HepG2 (cell line): Measurements from ENCODE around the gene DDX46. TPM values are rescaled to one million over a fixed set of nuclear protein-coding genes. Genes with fewer than 3 reads are reported as not detected.

Source experiments
- ATAC-seq: fragments of 200-7000 bp; cut with Tn5 transposase; 3 replicates; pipeline ENCODE4 v1.9.1; 2020; ENCODE audit warnings: mild to moderate bottlenecking, moderate library complexity
- BruUV-seq: library from RNA; stranded (reverse); fragments of 400-500 nt; replicated peaks from 2 replicates; lab custom pipeline; 2021; lab: Mats Ljungman, UMichigan
- CTCF ChIA-PET: fragments of 300-600 bp; formaldehyde crosslinking; extraction: SDS; loops from one replicate; lab custom pipeline; 2021; ENCODE audit warnings: low total read pairs, inconsistent platforms, low intra/inter-chr PET ratio; lab: Yijun Ruan, JAX
- POLR2A ChIA-PET: fragments of 350-600 bp; sonication (Branson Sonifier 250); formaldehyde crosslinking; loops from one replicate; lab custom pipeline; 2020; ENCODE audit warnings: antibody characterized with exemption, inconsistent platforms; lab: Yijun Ruan, JAX
- DNase-seq: peaks from one replicate; pipeline ENCODE4 v3.0.0-alpha.2; 2015; ENCODE audit warnings: low spot score
- FAIRE-seq: peaks from 3 replicates; lab custom pipeline; 2011; peaks lifted over from hg19 to GRCh38; lab: Jason Lieb, UNC
- H2AFZ ChIP-seq: one replicate; pipeline ENCODE4 v1.6.1; 2011; ENCODE audit warnings: low read length, inconsistent platforms
- H3K27ac ChIP-seq: fragments of 300-600 bp; 3 replicates; pipeline ENCODE4 v1.8.0; 2011; ENCODE audit warnings: mixed run types, mild to moderate bottlenecking, mixed read lengths, low read length, inconsistent platforms; ENCODE audit not compliant: insufficient read depth; ENCODE audit errors: extremely low read length
- H3K27me3 ChIP-seq, 2 experiments: fragments of 200-600 bp in 1 of 2; 2 replicates in 1 of 2; 3 replicates in 1 of 2; pipeline versions ENCODE4 v1.6.0 to v1.8.0; 2011; ENCODE audit warnings: low read length in 2 of 2, mild to moderate bottlenecking in 2 of 2, moderate library complexity in 2 of 2, inconsistent platforms in 1 of 2; ENCODE audit not compliant: insufficient read depth in 2 of 2, control insufficient read depth in 1 of 2
- H3K36me3 ChIP-seq, 2 experiments: fragments of 200-600 bp in 1 of 2; replicated peaks in 1 of 2; 2 replicates in 1 of 2; 3 replicates in 1 of 2; pipeline versions ENCODE4 v1.5.1 to v1.8.0; 2011; ENCODE audit warnings: low read length in 2 of 2, inconsistent platforms in 1 of 2; ENCODE audit not compliant: insufficient read depth in 2 of 2, control insufficient read depth in 1 of 2
- H3K4me1 ChIP-seq: 2 replicates; pipeline ENCODE4 v1.5.1; 2012; ENCODE audit warnings: low read length, inconsistent platforms; ENCODE audit not compliant: insufficient read depth
- H3K4me2 ChIP-seq: 2 replicates; pipeline ENCODE4 v1.6.0; 2011; ENCODE audit warnings: low read depth, low read length, inconsistent platforms
- H3K4me3 ChIP-seq, 3 experiments: fragments of 200-600 bp in 1 of 3; sonication (generic), shearing (Covaris generic) in 1 of 3; replicated peaks in 1 of 3; 2 replicates each; pipeline ENCODE4 v1.5.1; 2011 to 2016; ENCODE audit warnings: low read length in 3 of 3, inconsistent platforms in 2 of 3, low read depth in 2 of 3, mild to moderate bottlenecking in 2 of 3, control low read depth in 1 of 3, mixed read lengths in 1 of 3; ENCODE audit not compliant: insufficient read depth in 1 of 3
- H3K79me2 ChIP-seq: one replicate; pipeline ENCODE4 v1.6.1; 2011; ENCODE audit warnings: low read length, inconsistent platforms; ENCODE audit not compliant: insufficient read depth
- H3K9ac ChIP-seq: 2 replicates; pipeline ENCODE4 v1.6.0; 2011; ENCODE audit warnings: mild to moderate bottlenecking, low read depth, low read length, inconsistent platforms; ENCODE audit not compliant: insufficient read depth
- H3K9me3 ChIP-seq: 2 replicates; pipeline ENCODE4 v1.5.1; 2012; ENCODE audit warnings: mild to moderate bottlenecking, low read length
- H4K20me1 ChIP-seq: 2 replicates; pipeline ENCODE4 v1.6.0; 2011; ENCODE audit warnings: inconsistent platforms, mild to moderate bottlenecking, low read length, moderate library complexity; ENCODE audit not compliant: insufficient read depth
- BORCS8-MEF2B ChIP-seq: sonication (generic); formaldehyde crosslinking; IDR thresholded peaks from 2 replicates; pipeline ENCODE4 v1.8.0; 2022; ENCODE audit warnings: mild to moderate bottlenecking, missing genetic modification reagents
- ETS1 ChIP-seq: sonication (generic); formaldehyde crosslinking; IDR thresholded peaks from 2 replicates; pipeline ENCODE4 v1.4.0; 2020; ENCODE audit warnings: missing genetic modification reagents
- GATAD1 ChIP-seq: IDR thresholded peaks from 2 replicates; pipeline ENCODE4 v1.6.1; 2016; ENCODE audit warnings: missing genetic modification reagents, missing compliant biosample characterization
- HDAC2 ChIP-seq: sonication (generic); formaldehyde crosslinking; IDR thresholded peaks from 2 replicates; pipeline ENCODE4 v1.4.0; 2020; ENCODE audit warnings: missing genetic modification reagents
- ISL2 ChIP-seq: sonication (generic); formaldehyde crosslinking; IDR thresholded peaks from 2 replicates; pipeline ENCODE4 v1.5.0; 2020; ENCODE audit warnings: missing genetic modification reagents
- PPARG ChIP-seq: conservative IDR thresholded peaks from 2 replicates; pipeline ENCODE4 v1.6.1; 2016; ENCODE audit warnings: missing biosample characterization, missing genetic modification reagents
- RAD21 ChIP-seq: fragments of 450-650 bp; formaldehyde crosslinking; IDR thresholded peaks from 2 replicates; pipeline ENCODE4 v1.5.0; 2020; ENCODE audit warnings: mild to moderate bottlenecking
- RARA ChIP-seq: IDR thresholded peaks from 2 replicates; pipeline ENCODE4 v1.6.1; 2016; ENCODE audit warnings: missing genetic modification reagents, missing compliant biosample characterization
- SALL2 ChIP-seq: sonication (generic); formaldehyde crosslinking; IDR thresholded peaks from 2 replicates; pipeline ENCODE4 v1.8.1; 2023; ENCODE audit warnings: mild to moderate bottlenecking, missing genetic modification reagents, inconsistent platforms
- TAF15 ChIP-seq: fragments of 200-400 bp; formaldehyde crosslinking; IDR thresholded peaks from one replicate; pipeline ENCODE4 v1.6.1; 2018; ENCODE audit warnings: mild to moderate bottlenecking, low read depth, low read length; ENCODE audit not compliant: poor library complexity, severe bottlenecking
- THAP11 ChIP-seq: IDR thresholded peaks from 2 replicates; pipeline ENCODE4 v1.6.1; 2016; ENCODE audit warnings: missing biosample characterization, missing genetic modification reagents
- YEATS2 ChIP-seq: sonication (generic); formaldehyde crosslinking; IDR thresholded peaks from 2 replicates; pipeline ENCODE4 v1.4.0; 2020; ENCODE audit warnings: missing genetic modification reagents, borderline replicate concordance
- YEATS4 ChIP-seq: sonication (generic); formaldehyde crosslinking; IDR thresholded peaks from 2 replicates; pipeline ENCODE4 v1.4.0; 2020; ENCODE audit warnings: missing genetic modification reagents, borderline replicate concordance
- ZMYM2 ChIP-seq: sonication (generic); formaldehyde crosslinking; IDR thresholded peaks from 2 replicates; pipeline ENCODE4 v1.8.0; 2022; ENCODE audit warnings: mild to moderate bottlenecking, missing genetic modification reagents
- ZNF235 ChIP-seq: sonication (generic); formaldehyde crosslinking; IDR thresholded peaks from 2 replicates; pipeline ENCODE4 v1.8.1; 2023; ENCODE audit warnings: mild to moderate bottlenecking, missing genetic modification reagents, borderline replicate concordance
- ZNF331 ChIP-seq: sonication (generic); formaldehyde crosslinking; IDR thresholded peaks from 2 replicates; pipeline ENCODE4 v1.4.0; 2020; ENCODE audit warnings: missing genetic modification reagents
- ZNF605 ChIP-seq: sonication (generic); formaldehyde crosslinking; IDR thresholded peaks from 2 replicates; pipeline ENCODE4 v1.8.0; 2022; ENCODE audit warnings: mild to moderate bottlenecking, missing genetic modification reagents
- ZNF674 ChIP-seq: sonication (generic); formaldehyde crosslinking; IDR thresholded peaks from 2 replicates; pipeline ENCODE4 v1.5.0; 2020; ENCODE audit warnings: low read depth, mild to moderate bottlenecking, missing genetic modification reagents
- WGBS: methylation state at CpG from one replicate; pipeline ENCODE4 v1.1.6; 2017; ENCODE audit warnings: low lambda C conversion rate; 5-methylcytosine and 5-hydroxymethylcytosine counted together
- in situ Hi-C: cut with HindIII; loops from 2 replicates; pipeline ENCODE4 v1.10.0; 2017; ENCODE audit warnings: low pct_unique_long_range_greater_than_20kb; ENCODE audit not compliant: extremely low pct_ligation_motif_present
- intact Hi-C: fragments of 100-400 bp; cut with micrococcal nuclease; formaldehyde crosslinking; loops from one replicate; pipeline ENCODE4 v1.10.0; 2022; ENCODE audit not compliant: unreplicated experiment
- polyA plus RNA-seq, 8 experiments: library from polyadenylated mRNA; depleted of rRNA in 3 of 8; stranded (reverse) in 7 of 8; unstranded in 1 of 8; fragments of >200 nt; fragmentation: Illumina TruSeq in 4 of 8; extraction: Trizol in 4 of 8; gene quantifications; 2 replicates each; pipeline versions ENCODE4 v1.2.1 to v1.2.3, GENCODE V29; 2011 to 2016; ENCODE audit warnings: low read depth in 4 of 8, missing spikeins in 1 of 8, mixed read lengths in 1 of 8; ENCODE audit not compliant: insufficient read depth in 1 of 8
- total RNA-seq, 5 experiments: library from RNA; depleted of rRNA; stranded (reverse); fragments of >200 nt; fragmentation: Illumina TruSeq; extraction: Trizol; gene quantifications; 2 replicates each; pipeline ENCODE4 v1.2.3, GENCODE V29; 2016; ENCODE audit warnings: low read depth in 1 of 5
- TF ChIP-seq, protein P1 (sequence below): sonication (generic); formaldehyde crosslinking; conservative IDR thresholded peaks from 2 replicates; pipeline ENCODE4 v1.4.0; 2020; ENCODE audit warnings: mild to moderate bottlenecking, missing genetic modification reagents, moderate library complexity

The DDX46 gene
- total and polyA plus RNA-seq, 2 of the 13 experiments (the other 11 are each of a cell fraction or from before 2014, with no cell fraction given) = 27.3 to 59.3 TPM

DNA sequence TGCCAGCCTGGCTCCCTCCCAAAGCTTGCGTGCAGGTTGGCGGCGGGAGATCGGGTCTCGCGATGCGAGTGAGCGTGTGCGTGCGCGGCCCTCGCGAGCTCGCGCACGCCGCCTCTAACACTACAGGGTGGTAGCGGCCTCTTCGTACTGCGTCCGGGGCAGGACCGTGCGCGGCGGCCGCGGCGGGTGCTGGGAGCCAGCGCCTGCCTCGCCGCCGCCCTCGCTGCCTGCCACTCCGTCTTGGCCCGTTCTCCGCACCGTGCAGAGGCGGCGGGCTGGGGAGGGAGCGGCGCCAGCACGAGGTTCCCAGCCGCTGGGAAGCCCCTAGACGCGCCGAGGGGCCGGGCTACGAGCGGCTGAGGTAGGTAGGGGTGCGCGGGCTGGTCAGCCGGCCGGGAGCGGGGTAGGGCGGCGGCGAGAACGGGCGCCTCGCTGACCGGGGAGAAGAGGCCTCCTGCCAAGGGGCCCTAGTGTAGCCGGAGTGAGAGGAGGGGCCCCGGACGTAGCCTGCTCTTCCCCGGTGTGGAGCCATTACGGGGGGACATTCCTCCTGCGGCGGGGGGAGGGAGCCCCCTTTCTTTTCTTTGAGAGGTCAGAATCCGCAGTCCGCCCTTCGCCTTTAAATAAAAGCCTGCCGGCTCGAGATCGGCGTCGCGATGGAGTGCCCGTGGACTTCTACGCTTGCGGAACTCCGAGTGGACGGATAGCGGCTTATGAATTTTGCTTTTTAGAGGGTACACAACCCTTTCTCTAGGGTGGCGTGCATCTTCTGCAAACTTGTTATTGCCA lies 87.5 kb downstream of the DDX46 start, which contains the start of gene C5orf24:
C5orf24 (plus strand) TSS at position 117 of the 789 bp plus-strand sequence. CDS start 8,933 bp downstream, outside the sequence.
- Histone ChIP-seq H3K9ac (peak within 1 kb of the TSS; percentile 92), H3K36me3 (no peaks in the 10 kb centered on the region), H3K4me1 (peaks cover 50% of the 10 kb centered on the region), H3K9me3 (no peaks in the 10 kb centered on the region), H2AFZ (no peak within 1 kb of the TSS), H3K27ac (peak within 1 kb of the TSS; percentile 94), H3K27me3 (no peaks in the 10 kb centered on the region), H4K20me1 (no peaks in the 10 kb centered on the region), H3K79me2 (peaks cover 23% of the 10 kb centered on the region), H3K4me3 (peak within 1 kb of the TSS; percentile 72 to 81 (median 74)), H3K4me2 (peak within 1 kb of the TSS; percentile 74)
- BruUV-seq = no TSS peak
- 0% methylated on average over 18 of the region's 84 CpGs for WGBS
- peak; percentile 88 for DNase-seq
- intact Hi-C loops (loop anchor here (2.0 to 5.0 kb wide), 2 partner anchors 39 to 59 kb away; partner anchors contain the start of gene PCBD2), in situ Hi-C loops (no loop called here)
- ChIA-PET CTCF (no interaction called here), POLR2A (interaction anchor here (0.7 to 2.4 kb wide), 13 partner anchors 8 to 253 kb away, joined by 3 to 37 read pairs (median 5); partner anchors contain the start of genes DDX46, PCBD2 and TXNDC15)
- FAIRE-seq = peak; percentile 30
- ATAC-seq = peak; percentile 96
- no peak for TF ChIP-seq ZNF674 (CRISPR knock-in tag)
- peak; percentile 77 for TF ChIP-seq ZNF605 (CRISPR knock-in tag)
- TF ChIP-seq HDAC2 (CRISPR knock-in tag) = peak; percentile 53; the same call in 1 of the 2 replicates
- no peak for TF ChIP-seq ZNF235 (CRISPR knock-in tag)
- TF ChIP-seq, protein P1, sequence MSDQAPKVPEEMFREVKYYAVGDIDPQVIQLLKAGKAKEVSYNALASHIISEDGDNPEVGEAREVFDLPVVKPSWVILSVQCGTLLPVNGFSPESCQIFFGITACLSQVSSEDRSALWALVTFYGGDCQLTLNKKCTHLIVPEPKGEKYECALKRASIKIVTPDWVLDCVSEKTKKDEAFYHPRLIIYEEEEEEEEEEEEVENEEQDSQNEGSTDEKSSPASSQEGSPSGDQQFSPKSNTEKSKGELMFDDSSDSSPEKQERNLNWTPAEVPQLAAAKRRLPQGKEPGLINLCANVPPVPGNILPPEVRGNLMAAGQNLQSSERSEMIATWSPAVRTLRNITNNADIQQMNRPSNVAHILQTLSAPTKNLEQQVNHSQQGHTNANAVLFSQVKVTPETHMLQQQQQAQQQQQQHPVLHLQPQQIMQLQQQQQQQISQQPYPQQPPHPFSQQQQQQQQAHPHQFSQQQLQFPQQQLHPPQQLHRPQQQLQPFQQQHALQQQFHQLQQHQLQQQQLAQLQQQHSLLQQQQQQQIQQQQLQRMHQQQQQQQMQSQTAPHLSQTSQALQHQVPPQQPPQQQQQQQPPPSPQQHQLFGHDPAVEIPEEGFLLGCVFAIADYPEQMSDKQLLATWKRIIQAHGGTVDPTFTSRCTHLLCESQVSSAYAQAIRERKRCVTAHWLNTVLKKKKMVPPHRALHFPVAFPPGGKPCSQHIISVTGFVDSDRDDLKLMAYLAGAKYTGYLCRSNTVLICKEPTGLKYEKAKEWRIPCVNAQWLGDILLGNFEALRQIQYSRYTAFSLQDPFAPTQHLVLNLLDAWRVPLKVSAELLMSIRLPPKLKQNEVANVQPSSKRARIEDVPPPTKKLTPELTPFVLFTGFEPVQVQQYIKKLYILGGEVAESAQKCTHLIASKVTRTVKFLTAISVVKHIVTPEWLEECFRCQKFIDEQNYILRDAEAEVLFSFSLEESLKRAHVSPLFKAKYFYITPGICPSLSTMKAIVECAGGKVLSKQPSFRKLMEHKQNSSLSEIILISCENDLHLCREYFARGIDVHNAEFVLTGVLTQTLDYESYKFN = peak; percentile 53; the same call in 1 of the 2 replicates
- TF ChIP-seq TAF15 = peak; percentile 86
- peak; percentile 95 for TF ChIP-seq YEATS2 (CRISPR knock-in tag)
- 0 out of 2 replicates have a peak, but pooled peaks have one; percentile 12 for TF ChIP-seq PPARG (CRISPR knock-in tag)
- no peak for TF ChIP-seq ETS1 (CRISPR knock-in tag)
- TF ChIP-seq ZNF331 = peak; percentile 75; the same call in 1 of the 2 replicates
- peak; percentile 71 for TF ChIP-seq RAD21 (CRISPR knock-in tag)
- peak; percentile 88 for TF ChIP-seq THAP11 (CRISPR knock-in tag)
- TF ChIP-seq ISL2 (CRISPR knock-in tag) = peak; percentile 78
- TF ChIP-seq YEATS4 (CRISPR knock-in tag) = peak; percentile 96
- 0 out of 2 replicates have a peak, but pooled peaks have one; percentile 59 for TF ChIP-seq ZMYM2 (CRISPR knock-in tag)
- TF ChIP-seq BORCS8-MEF2B (CRISPR knock-in tag) = peak; percentile 95
- TF ChIP-seq SALL2 = peak; percentile 94
- 0 out of 2 replicates have a peak, but pooled peaks have one; percentile 10 for TF ChIP-seq RARA
- TF ChIP-seq GATAD1 (CRISPR knock-in tag) = peak; percentile 77
